Mammary epithelial cell (primary cell): Measurements from ENCODE around the gene TAF11L10.

Source experiments
- CTCF ChIP-seq, 2 donors: IDR thresholded peaks in 1 of 2; conservative IDR thresholded peaks in 1 of 2; 2 replicates each; pipeline ENCODE4 v1.5.1; 2011 to 2012; ENCODE audit warnings: inconsistent platforms in 2 of 2, low read length in 2 of 2, mild to moderate bottlenecking in 2 of 2, control low read depth in 1 of 2, low read depth in 1 of 2; ENCODE audit not compliant: insufficient read depth in 1 of 2; ENCODE audit errors: extremely low read depth in 1 of 2
- EZH2 ChIP-seq: IDR thresholded peaks from 2 replicates; pipeline ENCODE4 v1.6.1; 2012; ENCODE audit warnings: low read length, inconsistent platforms, borderline replicate concordance

DNA sequence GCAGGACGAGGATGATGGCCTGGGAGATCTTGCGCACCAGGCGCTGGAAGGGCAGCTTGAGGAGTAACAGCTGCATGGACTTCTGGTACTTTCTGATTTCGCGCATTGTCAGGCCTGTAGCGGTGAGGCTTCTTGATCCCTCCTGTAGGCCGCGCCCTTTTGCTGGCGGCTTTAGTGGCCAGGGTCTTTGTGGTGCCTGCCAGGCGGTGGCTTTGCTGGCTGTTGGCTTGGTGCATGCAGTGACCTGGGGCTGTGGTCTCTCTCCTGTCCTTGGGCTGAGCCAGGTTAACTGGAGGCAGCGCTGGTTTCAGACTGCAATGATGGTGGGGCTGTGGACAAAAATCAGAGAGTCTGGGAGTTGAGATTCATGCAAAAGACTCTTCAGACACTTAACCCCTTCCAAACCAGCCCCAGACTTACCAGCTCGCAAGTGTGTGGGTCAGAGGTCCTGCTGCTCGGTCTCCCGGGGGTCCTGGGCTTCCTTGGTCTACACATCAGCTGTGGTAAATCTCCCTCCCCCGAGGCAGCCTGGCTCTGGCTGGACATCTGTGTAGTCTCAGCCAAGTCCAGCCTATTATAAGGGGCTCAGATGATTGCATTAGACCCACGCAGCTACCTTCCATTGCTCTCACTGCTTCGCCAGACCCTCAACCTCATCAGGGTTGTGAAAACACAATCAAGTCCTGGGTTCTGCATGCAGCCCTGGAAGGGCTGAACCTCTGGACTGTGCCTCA, 17.4 kb upstream of the TAF11L10 start:
- TF ChIP-seq CTCF (conservative IDR thresholded peaks at IDR 0.05 in 1 of 2, IDR thresholded peaks at IDR 0.05 in 1 of 2; ENCODE audit: extremely low read depth in 1 of 2, insufficient read depth in 1 of 2, low read depth in 1 of 2, low read length in 2 of 2) (no peak), EZH2 (no peak)
